NCI-H2227 treated with DMSO at 0.1 percent for 48 hours (cell line): Measurements from ENCODE around the gene EEA1.

Source experiments
- DNase-seq: peaks from one replicate; lab custom pipeline; 2025; lab: John Stamatoyannopoulos, UW

The EEA1 gene

GRCh38 chr12:92938018-92938417, 8.9 kb upstream of the EEA1 start:
- DNase-seq: no peak

DNA sequence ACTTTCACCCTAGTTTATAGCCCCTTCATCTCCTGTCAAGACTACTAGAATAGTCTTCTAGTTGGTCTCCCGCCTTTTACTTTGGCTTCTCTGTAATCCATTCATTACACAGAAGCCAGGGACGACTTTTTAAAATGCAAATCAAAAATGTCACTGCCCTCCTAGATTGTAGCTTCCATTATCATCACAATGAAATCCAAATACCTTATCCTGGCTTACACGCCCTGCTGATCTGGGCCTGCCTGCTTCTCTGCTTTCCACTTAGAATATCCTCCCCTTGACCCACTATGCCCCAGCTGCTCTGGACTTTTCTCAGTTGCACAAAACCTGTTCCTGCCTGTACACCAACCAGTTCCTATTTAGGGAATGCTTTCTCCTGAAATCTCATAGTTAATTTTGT, 4.5 kb upstream of the EEA1 start:
- no peak for DNase-seq

GRCh38 chr12:92930421-92930820, 1.3 kb upstream of the EEA1 start:
- DNase-seq: no peak

DNA sequence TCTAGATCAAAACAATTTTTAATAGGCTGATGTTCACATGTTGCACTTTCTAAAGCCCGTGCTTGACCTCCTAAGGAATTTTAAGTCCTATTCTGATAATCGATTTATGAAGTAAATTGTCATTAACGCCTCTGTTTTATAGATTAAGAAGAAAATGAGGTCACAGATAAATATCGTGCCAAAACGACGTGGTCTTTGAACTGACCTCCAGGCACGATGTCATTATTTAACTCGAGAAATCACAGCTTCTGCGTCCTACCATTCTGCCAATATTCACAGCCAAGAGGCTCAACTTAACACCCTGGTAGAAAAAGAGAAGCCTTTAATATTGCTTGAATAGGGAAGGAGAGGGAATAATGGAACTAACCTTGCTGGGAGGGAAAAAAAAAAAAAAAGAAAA, 888 bp upstream of the EEA1 start:
- no peak for DNase-seq

DNA sequence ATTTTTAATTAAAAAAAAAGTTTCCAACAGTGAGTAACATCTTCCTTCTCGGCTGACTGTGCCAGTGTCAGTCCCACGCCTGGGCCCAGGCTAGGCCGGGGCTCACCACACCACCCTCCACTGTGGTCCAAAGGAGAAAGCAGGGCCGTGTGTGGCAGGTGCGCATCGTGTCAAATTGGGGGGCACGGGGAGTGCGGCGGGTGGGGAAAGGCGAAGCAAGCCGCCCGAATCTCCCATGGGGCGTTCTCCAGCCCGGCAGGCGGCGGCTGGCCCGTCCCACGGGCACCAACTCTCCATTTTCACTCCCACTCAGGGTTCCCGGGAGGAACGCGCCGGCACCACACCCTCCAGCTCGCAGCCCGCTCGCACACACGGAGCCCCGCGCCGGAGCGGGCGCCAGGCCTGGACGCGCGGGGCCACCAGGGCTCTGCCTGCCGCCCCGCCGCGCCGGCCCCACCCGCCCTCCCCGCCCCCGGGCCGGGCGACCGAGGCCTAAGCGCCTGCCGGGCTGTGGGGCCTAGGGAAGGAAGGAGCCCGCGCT, 604 bp downstream of the EEA1 start:
- no peak for DNase-seq

GRCh38 chr12:92927436-92928281, 1.4 kb downstream of the EEA1 start:
- no peak for DNase-seq

DNA sequence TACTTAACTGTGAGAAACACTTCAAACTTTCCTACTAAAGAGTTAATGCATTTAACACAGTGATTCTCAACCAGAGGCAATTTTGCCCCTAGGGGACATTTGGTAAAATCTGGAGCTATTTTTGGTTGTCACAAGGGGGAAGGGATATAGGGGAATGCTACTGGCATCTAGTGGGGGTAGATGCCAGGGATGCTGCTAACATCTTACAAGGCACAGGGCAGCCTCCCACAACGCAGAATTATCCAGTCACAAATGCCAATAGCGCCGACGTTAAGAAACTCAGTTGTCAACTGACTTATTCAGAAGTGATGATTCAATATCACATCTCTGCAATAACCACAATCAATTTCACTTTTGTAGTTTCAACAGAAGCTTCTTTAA, 2.0 kb downstream of the EEA1 start:
- peak; percentile 14 for DNase-seq

DNA sequence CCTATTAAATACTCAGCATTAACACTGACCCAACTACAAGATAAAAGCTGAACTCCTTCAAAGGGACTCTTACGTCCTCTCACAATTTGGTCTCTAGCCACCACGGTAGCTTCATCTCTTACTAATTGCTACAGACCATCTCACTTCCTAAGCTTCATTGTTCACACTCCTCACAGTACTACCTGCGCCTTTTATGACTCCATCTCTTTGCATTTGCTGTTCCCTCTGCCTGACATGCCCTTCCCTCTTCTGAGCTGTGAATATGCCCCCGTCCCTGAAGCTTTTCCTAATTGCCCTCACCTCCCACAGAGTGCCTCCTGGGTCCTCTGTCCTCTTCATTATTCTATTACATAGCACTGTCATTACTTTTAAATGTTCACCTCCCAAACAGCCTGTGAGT, 2.5 kb downstream of the EEA1 start:
- DNase-seq: no peak

DNA sequence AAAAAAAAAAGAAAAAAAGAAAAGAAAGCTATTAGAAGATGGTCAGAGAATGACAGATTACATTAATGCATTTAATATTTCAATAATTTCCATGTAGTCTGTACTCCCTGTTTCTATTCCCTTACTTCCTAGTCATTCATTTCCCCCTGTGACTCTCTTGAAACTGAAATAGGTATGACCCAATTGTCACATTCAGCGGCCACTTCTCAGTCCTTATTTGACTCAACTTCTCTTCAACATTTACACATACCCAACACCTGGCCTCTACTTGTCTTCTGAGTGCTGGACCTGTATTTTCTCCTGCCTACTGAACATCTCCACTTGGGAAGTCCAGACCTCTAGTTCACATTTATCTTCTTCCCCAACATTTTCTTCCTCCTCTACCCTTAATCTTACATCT, 7.2 kb downstream of the EEA1 start:
- no peak for DNase-seq

DNA sequence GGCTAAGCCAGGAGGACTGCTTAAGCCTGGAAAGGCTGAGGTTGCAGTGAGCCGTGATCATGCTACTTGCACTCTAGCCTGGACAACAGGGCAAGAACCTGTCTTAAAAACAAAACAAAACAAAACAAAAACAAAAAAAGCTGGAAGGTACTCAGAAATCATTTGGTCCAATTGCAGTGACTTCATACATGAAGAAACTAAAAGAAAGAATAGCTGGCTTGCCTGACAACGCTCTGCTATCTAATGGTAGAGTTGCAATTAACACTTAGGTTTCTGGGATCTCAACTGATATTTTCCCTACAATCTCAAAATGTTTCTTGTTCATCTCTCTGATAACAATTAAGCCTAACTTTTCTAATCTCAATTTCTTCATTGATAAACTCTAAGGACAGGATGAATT, 13.7 kb downstream of the EEA1 start:
- DNase-seq: no peak

- DNase-seq: no peak
Measured at GRCh38 chr12:92914170-92914569, 14.9 kb downstream of the EEA1 start.

- no peak for DNase-seq
Measured at GRCh38 chr12:92912672-92913071, 16.4 kb downstream of the EEA1 start.

GRCh38 chr12:92912052-92912451, 17.0 kb downstream of the EEA1 start:
- no peak for DNase-seq

- no peak for DNase-seq
Measured at GRCh38 chr12:92911339-92911738, 17.8 kb downstream of the EEA1 start.

DNA sequence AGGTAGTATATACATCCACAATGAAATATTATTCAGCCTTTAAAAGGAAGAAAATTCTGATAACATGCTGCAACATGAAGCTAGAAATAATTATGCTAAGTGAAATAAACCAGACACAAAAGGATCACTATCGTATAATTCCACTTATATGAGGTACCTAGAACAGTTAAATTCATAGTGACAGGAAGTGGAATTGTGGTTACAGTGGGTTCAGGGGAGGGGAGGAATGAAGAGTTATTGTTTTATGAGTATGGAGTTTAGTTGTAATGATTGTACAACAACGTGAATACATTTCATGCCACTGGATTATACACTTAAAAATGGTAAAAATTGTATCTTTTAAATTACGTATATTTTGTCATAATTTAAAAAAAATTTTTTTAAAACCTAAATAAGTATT, 21.0 kb downstream of the EEA1 start:
- no peak for DNase-seq

DNA sequence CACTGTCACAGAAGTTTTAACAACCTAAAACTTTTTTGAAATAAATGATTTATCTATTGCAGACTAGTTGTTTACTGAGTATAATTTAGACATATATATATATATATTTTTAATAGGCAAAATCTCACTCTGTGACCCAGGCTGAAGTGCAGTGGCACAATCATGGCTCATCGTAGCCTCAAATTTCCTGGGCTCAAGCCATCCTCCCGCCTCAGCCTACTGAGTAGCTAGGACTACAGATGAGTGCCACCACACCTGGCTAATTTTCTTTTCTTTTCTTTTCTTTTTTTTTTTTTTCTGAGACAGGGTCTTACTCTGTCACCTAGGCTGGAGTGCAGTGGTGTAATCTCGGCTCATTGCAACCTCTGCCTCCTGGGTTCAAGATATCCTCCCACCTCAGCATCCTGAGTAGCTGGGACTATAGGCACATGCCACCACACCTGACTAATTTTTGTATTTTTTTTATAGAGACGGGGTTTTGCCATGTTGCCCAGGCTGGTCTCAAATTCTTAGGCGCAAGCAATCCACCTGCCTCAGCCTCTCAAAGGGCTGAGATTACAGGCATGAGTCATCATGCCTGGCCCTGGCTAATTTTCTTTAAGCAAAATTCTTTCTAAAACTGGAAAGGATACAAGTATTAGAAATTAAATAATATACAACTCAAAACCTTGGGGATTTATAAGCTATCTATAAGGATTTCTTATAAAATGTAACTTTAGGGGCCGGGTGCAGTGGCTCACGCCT, 23.1 kb downstream of the EEA1 start:
- no peak for DNase-seq

DNA sequence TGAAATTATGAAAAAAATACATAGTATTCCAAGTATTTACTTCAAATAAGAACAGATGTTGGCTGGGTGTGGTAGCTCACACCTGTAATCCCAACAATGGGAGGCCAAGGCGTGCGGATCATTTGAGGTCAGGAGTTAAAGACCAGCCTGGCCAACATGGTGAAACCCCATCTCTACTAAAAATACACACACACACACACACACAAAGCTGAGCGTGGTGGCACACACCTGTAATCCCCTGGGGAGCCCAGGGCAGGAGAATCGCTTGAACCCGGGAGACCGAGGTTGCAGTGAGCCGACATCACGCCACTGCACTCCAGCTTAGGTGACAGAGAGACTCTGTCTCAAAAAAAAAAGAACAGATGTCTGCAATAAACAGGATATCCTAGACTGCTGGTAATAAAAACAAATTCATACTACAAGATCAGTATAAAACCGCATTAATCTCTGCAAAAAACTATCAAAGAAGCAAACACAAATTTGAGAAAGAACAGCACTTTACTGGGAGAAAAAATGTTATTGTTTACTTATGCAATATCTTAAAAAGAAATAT, 23.8 kb downstream of the EEA1 start:
- no peak for DNase-seq

DNA sequence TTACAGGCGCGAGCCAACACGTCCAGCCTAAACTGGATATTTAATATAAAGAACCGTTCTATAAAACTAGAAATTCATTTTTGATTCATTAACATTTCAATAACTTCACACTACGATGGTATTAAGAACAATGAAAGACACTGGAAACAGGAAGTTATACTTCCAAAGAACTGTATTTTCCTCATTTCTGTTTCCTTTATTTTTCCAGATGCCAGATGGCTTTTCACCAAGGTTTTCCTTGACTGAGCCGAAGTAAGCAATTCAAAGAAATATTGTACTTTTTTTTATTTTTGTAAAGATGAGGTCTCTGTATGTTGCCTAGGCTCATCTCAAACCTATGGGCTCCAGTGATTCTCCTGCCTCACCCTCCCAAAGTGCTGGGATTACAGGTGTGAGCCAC, 28.2 kb downstream of the EEA1 start:
- no peak for DNase-seq

DNA sequence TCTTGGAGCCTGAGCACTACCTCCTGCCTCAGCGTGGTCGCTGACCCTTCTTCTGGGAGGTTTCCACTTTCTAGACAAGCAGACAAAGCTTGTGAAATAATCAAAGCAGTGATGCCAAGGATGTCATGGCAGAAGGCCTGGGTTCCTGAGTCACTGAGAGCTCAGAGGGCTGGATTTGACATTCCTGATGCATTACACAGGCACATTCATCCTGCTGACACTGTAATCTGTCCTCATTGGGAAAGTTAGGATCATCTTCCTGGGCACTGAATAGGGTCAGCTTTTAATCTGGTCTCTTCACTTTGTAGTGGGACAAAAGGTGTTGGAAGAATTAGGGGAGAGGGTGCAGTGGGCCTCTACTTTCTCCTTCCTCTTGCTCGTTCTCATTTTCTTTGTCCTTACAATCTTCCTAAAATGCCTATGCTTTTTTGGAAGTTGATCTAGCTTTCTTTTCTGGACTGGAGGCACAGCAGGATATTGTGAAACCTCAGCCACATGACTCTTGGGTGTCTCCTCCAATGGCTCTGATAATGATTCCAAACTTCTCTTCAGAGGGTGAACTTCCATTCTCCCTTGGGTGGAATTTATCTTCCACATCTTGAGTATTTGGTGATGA, 29.6 kb downstream of the EEA1 start:
- DNase-seq: no peak

GRCh38 chr12:92898755-92899154, 30.3 kb downstream of the EEA1 start:
- DNase-seq: no peak

DNA sequence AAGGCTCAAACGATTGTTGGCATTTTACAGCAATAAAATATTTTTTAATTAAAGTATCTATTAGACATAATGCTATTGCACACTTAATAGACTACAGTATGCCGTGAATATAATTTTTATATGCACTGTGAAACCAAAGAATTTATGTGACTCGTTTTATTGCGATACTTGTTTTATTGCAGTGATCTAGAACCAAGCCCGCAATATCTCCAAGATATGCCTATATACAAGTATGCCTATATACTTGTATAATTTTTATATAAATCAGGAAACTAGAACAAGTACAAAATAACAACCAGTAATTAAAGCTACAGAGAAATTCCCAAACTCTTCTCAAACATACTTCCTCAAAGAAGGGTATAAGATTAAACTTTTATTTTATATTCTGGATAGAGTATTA, 31.3 kb downstream of the EEA1 start:
- no peak for DNase-seq

DNA sequence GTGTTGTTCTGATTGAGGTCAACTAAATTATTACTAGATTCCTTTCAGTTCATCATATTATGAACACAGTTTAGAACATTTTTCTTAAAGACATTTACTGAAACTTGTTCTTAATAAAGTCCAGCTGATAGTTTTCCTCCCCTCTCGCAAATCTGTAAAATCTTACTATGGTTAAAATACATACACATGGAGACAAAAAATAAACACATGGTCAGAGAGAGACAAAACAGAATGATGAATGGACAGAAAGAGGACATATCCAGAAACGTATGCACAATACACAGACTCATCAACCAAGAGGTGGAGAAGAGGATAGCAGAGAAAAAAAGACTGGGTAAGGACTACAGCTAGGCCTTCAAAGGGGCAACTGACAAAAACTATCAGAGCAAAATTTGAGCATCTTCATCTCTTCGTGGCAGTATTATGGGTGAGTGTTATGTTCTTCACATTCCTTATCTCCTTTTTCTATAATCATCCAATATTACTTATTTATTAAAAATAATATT, 38.4 kb downstream of the EEA1 start:
- DNase-seq: no peak
